HEK293 (cell line): ENCODE data around the gene NDOR1.

Experiments
- CTCF ChIA-PET: fragments of 350-600 bp; formaldehyde crosslinking; extraction: SDS; loops from one replicate; lab custom pipeline; 2021; ENCODE audit warnings: antibody characterized with exemption; lab: Yijun Ruan, JAX
- POLR2A ChIA-PET: fragments of 300-600 bp; formaldehyde crosslinking; extraction: SDS; loops from one replicate; lab custom pipeline; 2020; ENCODE audit warnings: antibody characterized with exemption, inconsistent platforms; lab: Yijun Ruan, JAX
- H3K27ac ChIP-seq: fragments of 200-500 bp; sonication (Bioruptor generic); 2 replicates; pipeline ENCODE4 v1.5.1; 2014; ENCODE audit warnings: low read depth, low read length, control low read depth, inconsistent platforms; ENCODE audit errors: extremely low read depth
- H3K36me3 ChIP-seq, 2 experiments: fragments of 200-500 bp in 1 of 2; sonication (Bioruptor generic) in 1 of 2; 1 replicate in 1 of 2; 2 replicates in 1 of 2; pipeline ENCODE4 v1.5.1; 2014 to 2017; ENCODE audit warnings: inconsistent platforms in 2 of 2, low read length in 2 of 2; ENCODE audit not compliant: control insufficient read depth in 2 of 2, insufficient read depth in 1 of 2
- H3K4me1 ChIP-seq: fragments of 200-500 bp; sonication (Bioruptor generic); 2 replicates; pipeline ENCODE4 v1.5.1; 2014; ENCODE audit warnings: mild to moderate bottlenecking, low read length, inconsistent platforms; ENCODE audit not compliant: control insufficient read depth, insufficient read depth
- H3K4me3 ChIP-seq: 2 replicates; pipeline ENCODE4 v1.5.1; 2011; ENCODE audit warnings: low read depth, mild to moderate bottlenecking, control low read depth, low read length, moderate library complexity
- H3K9me3 ChIP-seq: fragments of 200-500 bp; sonication (Bioruptor generic); 2 replicates; pipeline ENCODE4 v1.5.1; 2014; ENCODE audit warnings: low read depth, low read length, inconsistent platforms; ENCODE audit not compliant: control insufficient read depth, insufficient read depth
- BCL11A ChIP-seq: fragments of 450-650 bp; formaldehyde crosslinking; IDR thresholded peaks from 2 replicates; pipeline ENCODE4 v1.5.1; 2016; ENCODE audit warnings: low read depth, missing biosample characterization, missing genetic modification characterization
- OSR2 ChIP-seq: fragments of 450-650 bp; formaldehyde crosslinking; IDR thresholded peaks from 2 replicates; pipeline ENCODE4 v1.5.1; 2016; ENCODE audit warnings: missing biosample characterization, missing genetic modification characterization
- PATZ1 ChIP-seq: fragments of 450-650 bp; formaldehyde crosslinking; IDR thresholded peaks from 2 replicates; pipeline ENCODE4 v1.5.1; 2016; ENCODE audit warnings: missing biosample characterization, missing genetic modification characterization
- SALL2 ChIP-seq: fragments of 450-650 bp; formaldehyde crosslinking; IDR thresholded peaks from 2 replicates; pipeline ENCODE4 v1.5.0; 2017; ENCODE audit warnings: missing biosample characterization, mild to moderate bottlenecking, missing genetic modification characterization, borderline replicate concordance
- SCRT1 ChIP-seq: fragments of 450-650 bp; formaldehyde crosslinking; IDR thresholded peaks from 2 replicates; pipeline ENCODE4 v1.5.1; 2016; ENCODE audit warnings: missing biosample characterization, missing genetic modification characterization, borderline replicate concordance
- SCRT2 ChIP-seq: fragments of 450-650 bp; formaldehyde crosslinking; IDR thresholded peaks from 2 replicates; pipeline ENCODE4 v1.5.1; 2016; ENCODE audit warnings: missing biosample characterization, missing genetic modification characterization
- YY2 ChIP-seq: fragments of 450-650 bp; formaldehyde crosslinking; IDR thresholded peaks from 2 replicates; pipeline ENCODE4 v1.5.1; 2016; ENCODE audit warnings: missing biosample characterization, missing genetic modification characterization
- ZFP69B ChIP-seq: fragments of 450-650 bp; formaldehyde crosslinking; IDR thresholded peaks from 2 replicates; pipeline ENCODE4 v1.5.1; 2016; ENCODE audit warnings: missing biosample characterization, missing genetic modification characterization
- ZNF214 ChIP-seq: fragments of 450-650 bp; formaldehyde crosslinking; IDR thresholded peaks from 2 replicates; pipeline ENCODE4 v1.5.1; 2017; ENCODE audit warnings: missing biosample characterization, mild to moderate bottlenecking, missing genetic modification characterization, borderline replicate concordance
- ZNF223 ChIP-seq: fragments of 450-650 bp; formaldehyde crosslinking; IDR thresholded peaks from 2 replicates; pipeline ENCODE4 v1.5.1; 2016; ENCODE audit warnings: missing biosample characterization, missing genetic modification characterization
- ZNF362 ChIP-seq: fragments of 450-650 bp; formaldehyde crosslinking; IDR thresholded peaks from 2 replicates; pipeline ENCODE4 v1.5.1; 2016; ENCODE audit warnings: missing biosample characterization, missing genetic modification characterization
- ZNF366 ChIP-seq: fragments of 450-650 bp; formaldehyde crosslinking; conservative IDR thresholded peaks from 2 replicates; pipeline ENCODE4 v1.5.1; 2016; ENCODE audit warnings: missing biosample characterization, missing genetic modification characterization
- ZNF391 ChIP-seq: fragments of 450-650 bp; formaldehyde crosslinking; IDR thresholded peaks from 2 replicates; pipeline ENCODE4 v1.5.1; 2016; ENCODE audit warnings: low read depth, missing biosample characterization, missing genetic modification characterization, borderline replicate concordance
- ZNF394 ChIP-seq: fragments of 450-650 bp; formaldehyde crosslinking; IDR thresholded peaks from 2 replicates; pipeline ENCODE4 v1.5.1; 2016; ENCODE audit warnings: missing biosample characterization, missing genetic modification characterization, mild to moderate bottlenecking, moderate library complexity, borderline replicate concordance
- ZNF426 ChIP-seq: fragments of 450-650 bp; formaldehyde crosslinking; IDR thresholded peaks from 2 replicates; pipeline ENCODE4 v1.5.1; 2017; ENCODE audit warnings: missing biosample characterization, missing genetic modification characterization, mild to moderate bottlenecking, inconsistent platforms, moderate library complexity
- ZNF544 ChIP-seq: fragments of 450-650 bp; formaldehyde crosslinking; IDR thresholded peaks from 2 replicates; pipeline ENCODE4 v1.5.0; 2017; ENCODE audit warnings: missing biosample characterization, missing genetic modification characterization
- ZNF555 ChIP-seq: fragments of 450-650 bp; formaldehyde crosslinking; conservative IDR thresholded peaks from 2 replicates; pipeline ENCODE4 v1.5.1; 2017; ENCODE audit warnings: missing biosample characterization, mild to moderate bottlenecking, missing genetic modification characterization, inconsistent platforms
- ZNF600 ChIP-seq: fragments of 450-650 bp; formaldehyde crosslinking; IDR thresholded peaks from 2 replicates; pipeline ENCODE4 v1.5.1; 2016; ENCODE audit warnings: missing biosample characterization, missing genetic modification characterization
- ZNF645 ChIP-seq: fragments of 450-650 bp; formaldehyde crosslinking; IDR thresholded peaks from 2 replicates; pipeline ENCODE4; 2016; ENCODE audit warnings: missing biosample characterization, missing genetic modification characterization
- ZSCAN30 ChIP-seq: fragments of 450-650 bp; IDR thresholded peaks from 2 replicates; pipeline ENCODE4 v1.5.1; 2018; ENCODE audit warnings: missing biosample characterization, mild to moderate bottlenecking, missing genetic modification characterization, moderate library complexity

Gene NDOR1

GRCh38 chr9:137173796-137174664 is 31.5 kb upstream of the NDOR1 start (continued):
- TF ChIP-seq ZNF544 (tag by site-specific recombination) (no peak), ZNF391 (tag by site-specific recombination) (no peak), ZNF555 (tag by site-specific recombination) (no peak), OSR2 (no peak), ZFP69B (tag by site-specific recombination) (no peak), SCRT1 (no peak)

- H3K36me3 ChIP-seq: peaks cover 0 to 29% of the 10 kb centered on the region in 2 experiments; a peak in 2 of 3 replicates
- H3K9me3 ChIP-seq: no peaks in the 10 kb centered on the region
- no peak overlapping the region for H3K27ac ChIP-seq
- CTCF ChIA-PET: interaction anchor here (1.1 to 3.1 kb wide), 2 partner anchors 56 to 62 kb away, joined by 8 to 12 read pairs; no protein-coding TSS in a partner anchor
- H3K4me3 ChIP-seq: no peak overlapping the region
- POLR2A ChIA-PET: interaction anchor here (0.8 to 7.4 kb wide), 7 partner anchors 15 to 127 kb away, joined by 3 to 53 read pairs (median 6); partner anchors contain the start of genes ANAPC2, NRARP and SSNA1
- H3K4me1 ChIP-seq: no peaks in the 10 kb centered on the region
- no peak for TF ChIP-seq BCL11A (tag by site-specific recombination)
- no peak for TF ChIP-seq ZNF214
- no peak for TF ChIP-seq SALL2 (tag by site-specific recombination)
- no peak for TF ChIP-seq ZSCAN30 (tag by site-specific recombination)
- no peak for TF ChIP-seq ZNF223 (tag by site-specific recombination)
- TF ChIP-seq ZFP69B (tag by site-specific recombination): no peak
- no peak for TF ChIP-seq ZNF645 (tag by site-specific recombination)
- no peak for TF ChIP-seq ZNF426 (tag by site-specific recombination)
- no peak for TF ChIP-seq PATZ1 (tag by site-specific recombination)
- TF ChIP-seq SCRT1: no peak
- no peak for TF ChIP-seq ZNF394 (tag by site-specific recombination)
- no peak for TF ChIP-seq ZNF366 (tag by site-specific recombination)
- no peak for TF ChIP-seq ZNF600 (tag by site-specific recombination)
- TF ChIP-seq OSR2: no peak
- no peak for TF ChIP-seq SCRT2 (tag by site-specific recombination)
- no peak for TF ChIP-seq ZNF362 (tag by site-specific recombination)
- TF ChIP-seq YY2 (tag by site-specific recombination): no peak
Observed at GRCh38 chr9:137174722-137175293, 30.7 kb upstream of the NDOR1 start.
